ENCODE results near the gene SLC46A3. TPM values are rescaled to one million over a fixed set of nuclear protein-coding genes. Genes with fewer than 3 reads are reported as not detected.
A peak's percentile ranks its signal among the peaks of the same experiment; 100 is the strongest.

The SLC46A3 gene
- total and polyA plus RNA-seq, 10 of the 15 experiments (the other 5 are each of a cell fraction or from before 2014, with no cell fraction given), result 2.9 to 15.6 (median 9.4) TPM

DNA sequence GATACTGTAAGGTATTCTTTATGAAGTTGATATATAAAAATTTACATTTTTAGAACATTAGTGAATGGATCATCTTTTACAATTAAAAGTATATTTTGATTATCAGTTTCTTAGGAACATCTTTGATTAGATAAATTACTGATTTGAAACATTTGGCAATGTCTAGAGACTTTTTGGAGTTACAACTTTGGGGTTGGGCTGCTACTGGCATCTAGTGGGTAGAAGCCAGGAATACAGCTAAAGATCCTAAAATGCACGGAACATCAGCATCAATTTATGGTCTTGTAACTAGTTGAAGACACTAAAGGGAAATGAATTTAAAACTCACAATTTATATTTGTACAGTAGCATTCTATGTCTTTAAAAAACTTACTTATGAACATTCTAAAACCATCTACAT, 40.0 kb downstream of the SLC46A3 start:
- CTCF ChIA-PET, result interaction anchor here (0.6 to 2.3 kb wide), 4 partner anchors 14 to 120 kb away, joined by 3 to 10 read pairs (median 5); no protein-coding TSS in a partner anchor
- BruUV-seq (replicated peaks), result no TSS peak
- SMC1A ChIA-PET (ENCODE audit: uncharacterized antibody, unreplicated experiment), result interaction anchor here (1.6 kb wide), 1 partner anchor 269 kb away, joined by 3 read pairs; no protein-coding TSS in a partner anchor
- Histone ChIP-seq H3K4me3 (no peak overlapping the region), H3K27me3 (replicated peaks in 1 of 2; ENCODE audit: control insufficient read depth in 2 of 2, insufficient read depth in 2 of 2, low read length in 1 of 2) (no peaks in the 10 kb centered on the region), H2AFZ (ENCODE audit: control insufficient read depth, low read depth, low read length) (no peak overlapping the region), H3K4me2 (ENCODE audit: control insufficient read depth, insufficient read depth) (no peak overlapping the region), H3K9me3 (replicated peaks; ENCODE audit: control insufficient read depth, insufficient read depth, low read length) (no peaks in the 10 kb centered on the region), H3K9ac (ENCODE audit: control insufficient read depth, insufficient read depth, low read length) (no peak overlapping the region), H3K4me1 (ENCODE audit: control insufficient read depth, insufficient read depth, low read length) (no peaks in the 10 kb centered on the region), H3K27ac (ENCODE audit: control insufficient read depth, insufficient read depth) (no peak overlapping the region), H3K79me2 (ENCODE audit: control insufficient read depth, insufficient read depth, low read length) (no peaks in the 10 kb centered on the region; the same call in 1 of the 2 replicates), H4K20me1 (ENCODE audit: control insufficient read depth, insufficient read depth) (no peaks in the 10 kb centered on the region), H3K36me3 (ENCODE audit: control insufficient read depth in 2 of 2, insufficient read depth in 2 of 2, low read length in 1 of 2) (peaks cover 8 to 26% of the 10 kb centered on the region in 2 experiments)
- 100% methylated on average over 1 of the region's 1 CpG for WGBS (ENCODE audit: insufficient coverage, insufficient replicate concordance, low lambda C conversion rate, missing lambda C conversion rate)
- RAD21 ChIA-PET (ENCODE audit: unreplicated experiment), result interaction anchor here (2.9 kb wide), 1 partner anchor 117 kb away, joined by 12 read pairs; no protein-coding TSS in a partner anchor
- no peak for ATAC-seq
- TF ChIP-seq, protein P1, sequence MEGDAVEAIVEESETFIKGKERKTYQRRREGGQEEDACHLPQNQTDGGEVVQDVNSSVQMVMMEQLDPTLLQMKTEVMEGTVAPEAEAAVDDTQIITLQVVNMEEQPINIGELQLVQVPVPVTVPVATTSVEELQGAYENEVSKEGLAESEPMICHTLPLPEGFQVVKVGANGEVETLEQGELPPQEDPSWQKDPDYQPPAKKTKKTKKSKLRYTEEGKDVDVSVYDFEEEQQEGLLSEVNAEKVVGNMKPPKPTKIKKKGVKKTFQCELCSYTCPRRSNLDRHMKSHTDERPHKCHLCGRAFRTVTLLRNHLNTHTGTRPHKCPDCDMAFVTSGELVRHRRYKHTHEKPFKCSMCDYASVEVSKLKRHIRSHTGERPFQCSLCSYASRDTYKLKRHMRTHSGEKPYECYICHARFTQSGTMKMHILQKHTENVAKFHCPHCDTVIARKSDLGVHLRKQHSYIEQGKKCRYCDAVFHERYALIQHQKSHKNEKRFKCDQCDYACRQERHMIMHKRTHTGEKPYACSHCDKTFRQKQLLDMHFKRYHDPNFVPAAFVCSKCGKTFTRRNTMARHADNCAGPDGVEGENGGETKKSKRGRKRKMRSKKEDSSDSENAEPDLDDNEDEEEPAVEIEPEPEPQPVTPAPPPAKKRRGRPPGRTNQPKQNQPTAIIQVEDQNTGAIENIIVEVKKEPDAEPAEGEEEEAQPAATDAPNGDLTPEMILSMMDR (IDR thresholded peaks at IDR 0.05 in 2 of 3, conservative IDR thresholded peaks at IDR 0.05 in 1 of 3; ENCODE audit: control insufficient read depth in 2 of 3, extremely low read depth in 1 of 3, insufficient read depth in 1 of 3, low read depth in 3 of 3, low read length in 3 of 3), result peak in 1 of 3 experiments; percentile 30; a peak in 1 of 6 replicates
- TF ChIP-seq RAD21 (IDR thresholded peaks at IDR 0.05; ENCODE audit: insufficient read depth, low read depth, low read length), result peak; percentile 29; the same call in 1 of the 2 replicates
- TF ChIP-seq KAT2A (conservative IDR thresholded peaks at IDR 0.05; ENCODE audit: control insufficient read depth, low read depth, low read length), result no peak
- FAIRE-seq, result no peak
- in situ Hi-C loops (cut with MboI), result no loop called here
- no peak for DNase-seq (ENCODE audit: low read depth, low spot score)
- intact Hi-C loops (cut with micrococcal nuclease; ENCODE audit: unreplicated experiment), result loop anchor here (2.0 kb wide), 1 partner anchor 118 kb away; no protein-coding TSS in a partner anchor
- POLR2A ChIA-PET, result no interaction called here

All from GM12878 (cell line).